ENCODE results near the gene TRIM65. TPM values are rescaled to one million over a fixed set of nuclear protein-coding genes. Genes with fewer than 3 reads are reported as not detected.

TRIM65 gene
- total and polyA plus RNA-seq, 2 of the 13 experiments (the other 11 are each of a cell fraction or from before 2014, with no cell fraction given), result 10.3 to 22.4 TPM

DNA sequence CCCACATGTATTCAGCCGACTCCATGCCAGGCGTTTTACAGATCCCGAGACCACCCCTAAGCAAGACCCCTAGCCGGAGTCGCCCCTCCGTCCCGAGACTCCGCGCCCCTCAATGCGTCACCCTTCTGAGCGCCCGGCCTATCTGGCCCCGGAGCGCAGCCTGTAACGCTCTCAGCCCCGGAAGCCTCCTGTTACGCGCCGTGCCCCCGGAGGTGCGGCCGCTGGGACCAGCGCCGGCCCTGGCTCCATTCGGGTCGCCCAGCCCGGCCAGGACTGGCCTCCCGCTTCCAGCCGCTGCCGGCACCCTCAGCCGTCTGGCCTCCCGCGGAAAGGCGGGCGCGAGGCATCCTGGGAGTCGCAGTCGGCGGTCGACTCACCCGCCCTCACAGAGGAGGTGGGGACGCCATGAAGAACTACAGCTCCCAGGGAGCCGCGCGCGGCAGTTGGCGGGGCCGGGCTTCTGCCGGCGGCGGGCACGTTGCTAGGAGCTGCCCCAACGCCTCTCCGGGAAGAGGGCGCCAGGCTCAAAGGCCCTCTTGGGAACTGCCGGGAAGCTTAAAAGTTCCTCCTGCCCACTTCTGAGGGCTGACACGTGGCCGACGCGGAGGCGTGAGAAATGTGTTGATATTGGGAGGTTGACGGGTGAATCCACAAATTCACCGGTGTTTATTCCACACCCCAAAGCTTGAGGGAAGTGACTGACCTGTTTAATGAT, 44.1 kb upstream of the TRIM65 start, which contains the start of gene FBF1 (continued):
- peak; percentile 97 for TF ChIP-seq ZFP91 (CRISPR knock-in tag; IDR thresholded peaks at IDR 0.05; ENCODE audit: borderline replicate concordance)
- TF ChIP-seq PBX3 (CRISPR knock-in tag; IDR thresholded peaks at IDR 0.05; ENCODE audit: borderline replicate concordance), result peak; percentile 31; the same call in 1 of the 2 replicates
- peak; percentile 47; the same call in 1 of the 2 replicates for TF ChIP-seq BHLHE40 (IDR thresholded peaks at IDR 0.05; ENCODE audit: low read length)
- TF ChIP-seq FOSL1 (CRISPR knock-in tag; IDR thresholded peaks at IDR 0.05; ENCODE audit: borderline replicate concordance), result peak; percentile 22; the same call in 1 of the 2 replicates
- peak; percentile 87 for TF ChIP-seq ISL2 (CRISPR knock-in tag; IDR thresholded peaks at IDR 0.05)
- TF ChIP-seq, protein P1, sequence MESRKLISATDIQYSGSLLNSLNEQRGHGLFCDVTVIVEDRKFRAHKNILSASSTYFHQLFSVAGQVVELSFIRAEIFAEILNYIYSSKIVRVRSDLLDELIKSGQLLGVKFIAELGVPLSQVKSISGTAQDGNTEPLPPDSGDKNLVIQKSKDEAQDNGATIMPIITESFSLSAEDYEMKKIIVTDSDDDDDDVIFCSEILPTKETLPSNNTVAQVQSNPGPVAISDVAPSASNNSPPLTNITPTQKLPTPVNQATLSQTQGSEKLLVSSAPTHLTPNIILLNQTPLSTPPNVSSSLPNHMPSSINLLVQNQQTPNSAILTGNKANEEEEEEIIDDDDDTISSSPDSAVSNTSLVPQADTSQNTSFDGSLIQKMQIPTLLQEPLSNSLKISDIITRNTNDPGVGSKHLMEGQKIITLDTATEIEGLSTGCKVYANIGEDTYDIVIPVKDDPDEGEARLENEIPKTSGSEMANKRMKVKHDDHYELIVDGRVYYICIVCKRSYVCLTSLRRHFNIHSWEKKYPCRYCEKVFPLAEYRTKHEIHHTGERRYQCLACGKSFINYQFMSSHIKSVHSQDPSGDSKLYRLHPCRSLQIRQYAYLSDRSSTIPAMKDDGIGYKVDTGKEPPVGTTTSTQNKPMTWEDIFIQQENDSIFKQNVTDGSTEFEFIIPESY (CRISPR knock-in tag; IDR thresholded peaks at IDR 0.05), result peak; percentile 58; the same call in 1 of the 2 replicates
- peak; percentile 26; the same call in 1 of the 2 replicates for TF ChIP-seq HNF1A (IDR thresholded peaks at IDR 0.05; ENCODE audit: low read depth)
- TF ChIP-seq HNF1A (CRISPR knock-in tag; IDR thresholded peaks at IDR 0.05; ENCODE audit: borderline replicate concordance), result peak; percentile 68
- TF ChIP-seq FOXK1 (CRISPR knock-in tag; IDR thresholded peaks at IDR 0.05; ENCODE audit: borderline replicate concordance, low read depth), result peak; percentile 86
- no peak; the same call in 1 of the 2 replicates for TF ChIP-seq ZNF292 (CRISPR knock-in tag; IDR thresholded peaks at IDR 0.05; ENCODE audit: borderline replicate concordance, low read depth)
- TF ChIP-seq, protein P2, sequence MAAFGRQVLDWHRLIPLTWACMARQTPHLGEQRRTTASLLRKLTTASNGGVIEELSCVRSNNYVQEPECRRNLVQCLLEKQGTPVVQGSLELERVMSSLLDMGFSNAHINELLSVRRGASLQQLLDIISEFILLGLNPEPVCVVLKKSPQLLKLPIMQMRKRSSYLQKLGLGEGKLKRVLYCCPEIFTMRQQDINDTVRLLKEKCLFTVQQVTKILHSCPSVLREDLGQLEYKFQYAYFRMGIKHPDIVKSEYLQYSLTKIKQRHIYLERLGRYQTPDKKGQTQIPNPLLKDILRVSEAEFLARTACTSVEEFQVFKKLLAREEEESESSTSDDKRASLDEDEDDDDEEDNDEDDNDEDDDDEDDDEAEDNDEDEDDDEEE (CRISPR knock-in tag; IDR thresholded peaks at IDR 0.05), result peak; percentile 89
- peak; percentile 64 for TF ChIP-seq TEAD3 (CRISPR knock-in tag; optimal IDR thresholded peaks at IDR 0.05; ENCODE audit: borderline replicate concordance)
- peak; percentile 89; the same call in 1 of the 2 replicates for TF ChIP-seq ZBTB7B (CRISPR knock-in tag; IDR thresholded peaks at IDR 0.05)
- TF ChIP-seq ZNF703 (CRISPR knock-in tag; IDR thresholded peaks at IDR 0.05; ENCODE audit: borderline replicate concordance), result no peak; the same call in 1 of the 2 replicates
- TF ChIP-seq ELF1 (CRISPR knock-in tag; IDR thresholded peaks at IDR 0.05), result peak; percentile 87
- peak; percentile 64; the same call in 1 of the 2 replicates for TF ChIP-seq ZNF589 (CRISPR knock-in tag; conservative IDR thresholded peaks at IDR 0.05)

Measured in HepG2 (cell line).